Smooth muscle cell of the umbilical artery (primary cell): ENCODE data around the gene ACTBL2. TPM values are rescaled to one million over a fixed set of nuclear protein-coding genes. Genes with fewer than 3 reads are reported as not detected.

ENCODE experiments used
- total RNA-seq: library from RNA; depleted of rRNA; stranded (reverse); fragments of >200 nt; gene quantifications from 2 replicates; pipeline ENCODE4 v1.2.3, GENCODE V29; 2014

ACTBL2 gene
- total RNA-seq: 0.89 and 1.4 TPM in 2 replicates

GRCh38 chr5:57482671-57483106, at the start of gene ACTBL2:
ACTBL2 (minus strand) TSS chr5:57482811; CDS start chr5:57482707, 104 bp downstream.

